OCI-LY7 (cell line): Measurements from ENCODE around the gene DPYSL4. TPM values are rescaled to one million over a fixed set of nuclear protein-coding genes. Genes with fewer than 3 reads are reported as not detected.

Experiments used
- BruUV-seq: library from RNA; stranded (reverse); fragments of 400-500 nt; replicated peaks from 2 replicates; lab custom pipeline; 2021; lab: Mats Ljungman, UMichigan
- CTCF ChIA-PET: fragments of 300-600 bp; sonication (Branson Sonifier 250); formaldehyde crosslinking; loops from one replicate; lab custom pipeline; 2022; ENCODE audit warnings: antibody characterized with exemption; ENCODE audit not compliant: unreplicated experiment; lab: Charles Lee
- POLR2A ChIA-PET: fragments of 300-600 bp; sonication (Branson Sonifier 250); formaldehyde crosslinking; loops from one replicate; lab custom pipeline; 2022; ENCODE audit warnings: antibody characterized with exemption; lab: Charles Lee
- DNase-seq: peaks from one replicate; pipeline ENCODE4 v3.0.0-alpha.2; 2015; ENCODE audit warnings: low spot score
- H2AFZ ChIP-seq: fragments of 200-600 bp; sonication (generic), shearing (Covaris generic); 2 replicates; pipeline ENCODE4 v1.6.1; 2014; ENCODE audit warnings: mild to moderate bottlenecking, antibody characterized with exemption, low read length, moderate library complexity
- H3K27ac ChIP-seq: fragments of 200-600 bp; sonication (generic); 2 replicates; pipeline ENCODE4 v1.5.1; 2014; ENCODE audit warnings: mixed run types, low read depth, mild to moderate bottlenecking, moderate library complexity, low read length, inconsistent platforms; ENCODE audit not compliant: poor library complexity, severe bottlenecking
- H3K36me3 ChIP-seq: fragments of 200-600 bp; sonication (generic); 2 replicates; pipeline ENCODE4 v1.6.1; 2014; ENCODE audit warnings: mild to moderate bottlenecking, antibody characterized with exemption, low read length, moderate library complexity, mixed read lengths; ENCODE audit not compliant: insufficient read depth
- H3K4me1 ChIP-seq: fragments of 200-600 bp; sonication (generic); 2 replicates; pipeline ENCODE4 v1.5.1; 2014; ENCODE audit warnings: mild to moderate bottlenecking, low read length; ENCODE audit not compliant: insufficient read depth, poor library complexity, severe bottlenecking
- H3K4me2 ChIP-seq: fragments of 200-600 bp; sonication (generic); 2 replicates; pipeline ENCODE4 v1.6.1; 2014; ENCODE audit warnings: mild to moderate bottlenecking, low read length
- H3K4me3 ChIP-seq: fragments of 200-600 bp; sonication (generic); 2 replicates; pipeline ENCODE4 v1.5.1; 2014; ENCODE audit warnings: mild to moderate bottlenecking, low read depth, low read length; ENCODE audit not compliant: poor library complexity, severe bottlenecking
- H3K79me2 ChIP-seq: fragments of 200-600 bp; sonication (generic); 2 replicates; pipeline ENCODE4 v1.6.1; 2016; ENCODE audit warnings: low read depth, mild to moderate bottlenecking, low read length, moderate library complexity, mixed read lengths; ENCODE audit not compliant: insufficient read depth
- H3K9me2 ChIP-seq: fragments of 200-600 bp; sonication (generic); 2 replicates; pipeline ENCODE4 v1.6.1; 2016; ENCODE audit warnings: mild to moderate bottlenecking, low read length, mixed read lengths; ENCODE audit not compliant: insufficient read depth
- H3K9me3 ChIP-seq: fragments of 200-600 bp; sonication (generic); 2 replicates; pipeline ENCODE4 v1.6.1; 2014; ENCODE audit warnings: mild to moderate bottlenecking, mixed run types, low read length, mixed read lengths
- H4K20me1 ChIP-seq: fragments of 200-600 bp; sonication (generic); 2 replicates; pipeline ENCODE4 v1.6.1; 2014; ENCODE audit warnings: mild to moderate bottlenecking, antibody characterized with exemption, low read length, moderate library complexity, mixed read lengths; ENCODE audit not compliant: insufficient read depth
- EZH2phosphoT487 ChIP-seq: fragments of 200-600 bp; sonication (generic); IDR thresholded peaks from 2 replicates; pipeline ENCODE4 v1.6.1; 2018; ENCODE audit warnings: low read depth, borderline replicate concordance, mild to moderate bottlenecking, mixed run types, antibody characterized with exemption, low read length, moderate library complexity, mixed read lengths
- intact Hi-C: fragments of 100-400 bp; cut with micrococcal nuclease; formaldehyde crosslinking; loops from one replicate; pipeline ENCODE4 v1.10.0; 2022; ENCODE audit not compliant: unreplicated experiment
- total RNA-seq, 2 experiments: library from RNA; depleted of rRNA in 1 of 2; stranded (reverse); fragments of >200 nt in 1 of 2; shearing (Covaris generic) in 1 of 2; gene quantifications; 2 replicates each; pipeline ENCODE4 v1.2.3, GENCODE V29; 2014 to 2022
- TF ChIP-seq, protein P1 (sequence below): fragments of 200-600 bp; sonication (generic); conservative IDR thresholded peaks from 2 replicates; pipeline ENCODE4 v1.5.1; 2014; ENCODE audit warnings: mild to moderate bottlenecking, antibody characterized with exemption, low read length, moderate library complexity, mixed read lengths

The DPYSL4 gene
- total RNA-seq, 2 experiments from 2014 or later, result not detected

DNA sequence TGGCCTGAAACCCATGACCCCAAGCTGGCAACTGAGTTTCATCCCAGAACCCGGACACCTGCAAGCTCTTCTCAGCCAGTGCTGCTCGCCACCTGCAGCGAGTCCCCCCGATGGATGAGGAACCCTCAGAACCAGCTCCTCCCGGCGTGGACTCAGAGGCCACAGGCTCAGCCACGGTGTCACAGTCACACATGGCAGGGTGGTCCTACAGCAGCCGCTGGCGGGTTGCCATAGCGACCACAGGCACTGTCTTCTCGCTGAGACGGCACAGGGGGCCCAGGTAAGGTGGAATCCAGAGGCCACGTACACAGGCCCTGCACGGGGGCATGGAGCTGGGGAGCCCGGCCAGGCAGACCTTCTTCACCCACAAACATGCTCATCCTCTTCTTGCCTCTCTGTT is 53.4 kb downstream of the DPYSL4 start:
- Histone ChIP-seq H3K27ac (no peak overlapping the region), H3K4me1 (no peaks in the 10 kb centered on the region), H4K20me1 (no peaks in the 10 kb centered on the region), H2AFZ (no peak overlapping the region), H3K4me2 (no peak overlapping the region), H3K9me3 (no peaks in the 10 kb centered on the region), H3K4me3 (no peak overlapping the region), H3K36me3 (no peaks in the 10 kb centered on the region), H3K9me2 (no peaks in the 10 kb centered on the region), H3K79me2 (no peaks in the 10 kb centered on the region)
- intact Hi-C loops, result no loop called here
- ChIA-PET CTCF (no interaction called here), POLR2A (no interaction called here)
- no peak for DNase-seq
- BruUV-seq, result no TSS peak
- no peak for TF ChIP-seq EZH2phosphoT487
- TF ChIP-seq, protein P1, sequence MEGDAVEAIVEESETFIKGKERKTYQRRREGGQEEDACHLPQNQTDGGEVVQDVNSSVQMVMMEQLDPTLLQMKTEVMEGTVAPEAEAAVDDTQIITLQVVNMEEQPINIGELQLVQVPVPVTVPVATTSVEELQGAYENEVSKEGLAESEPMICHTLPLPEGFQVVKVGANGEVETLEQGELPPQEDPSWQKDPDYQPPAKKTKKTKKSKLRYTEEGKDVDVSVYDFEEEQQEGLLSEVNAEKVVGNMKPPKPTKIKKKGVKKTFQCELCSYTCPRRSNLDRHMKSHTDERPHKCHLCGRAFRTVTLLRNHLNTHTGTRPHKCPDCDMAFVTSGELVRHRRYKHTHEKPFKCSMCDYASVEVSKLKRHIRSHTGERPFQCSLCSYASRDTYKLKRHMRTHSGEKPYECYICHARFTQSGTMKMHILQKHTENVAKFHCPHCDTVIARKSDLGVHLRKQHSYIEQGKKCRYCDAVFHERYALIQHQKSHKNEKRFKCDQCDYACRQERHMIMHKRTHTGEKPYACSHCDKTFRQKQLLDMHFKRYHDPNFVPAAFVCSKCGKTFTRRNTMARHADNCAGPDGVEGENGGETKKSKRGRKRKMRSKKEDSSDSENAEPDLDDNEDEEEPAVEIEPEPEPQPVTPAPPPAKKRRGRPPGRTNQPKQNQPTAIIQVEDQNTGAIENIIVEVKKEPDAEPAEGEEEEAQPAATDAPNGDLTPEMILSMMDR, result no peak

DNA sequence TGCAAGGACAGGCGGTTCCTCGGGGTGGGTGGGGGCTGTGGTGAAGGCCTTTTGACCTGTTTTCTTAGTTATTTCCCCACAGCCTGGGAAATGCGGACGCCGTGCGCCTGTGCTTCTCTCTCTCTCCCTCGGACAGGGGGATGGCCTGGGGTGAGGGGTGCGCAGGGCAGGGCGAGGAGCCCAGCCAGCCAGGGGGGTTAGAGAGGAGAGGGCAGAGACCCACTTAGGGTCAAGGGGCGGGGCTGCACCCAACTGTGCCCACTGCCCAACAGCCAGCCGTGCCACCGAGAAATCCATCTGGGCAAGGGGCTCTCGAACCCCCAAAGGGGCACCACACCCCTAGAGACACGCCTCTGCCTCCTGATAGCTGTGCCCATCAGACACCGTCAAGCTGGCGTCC is 53.8 kb downstream of the DPYSL4 start:
- no peak for DNase-seq
- Histone ChIP-seq H3K4me2 (no peak overlapping the region), H3K9me2 (no peaks in the 10 kb centered on the region), H3K27ac (no peak overlapping the region), H3K79me2 (no peaks in the 10 kb centered on the region), H3K4me3 (no peak overlapping the region), H3K4me1 (no peaks in the 10 kb centered on the region), H4K20me1 (no peaks in the 10 kb centered on the region), H2AFZ (no peak overlapping the region), H3K9me3 (no peaks in the 10 kb centered on the region), H3K36me3 (no peaks in the 10 kb centered on the region)
- TF ChIP-seq EZH2phosphoT487, result no peak
- TF ChIP-seq, protein P1, result no peak
- CTCF ChIA-PET, result no interaction called here
- POLR2A ChIA-PET, result no interaction called here
- intact Hi-C loops, result no loop called here
- BruUV-seq, result no TSS peak

DNA sequence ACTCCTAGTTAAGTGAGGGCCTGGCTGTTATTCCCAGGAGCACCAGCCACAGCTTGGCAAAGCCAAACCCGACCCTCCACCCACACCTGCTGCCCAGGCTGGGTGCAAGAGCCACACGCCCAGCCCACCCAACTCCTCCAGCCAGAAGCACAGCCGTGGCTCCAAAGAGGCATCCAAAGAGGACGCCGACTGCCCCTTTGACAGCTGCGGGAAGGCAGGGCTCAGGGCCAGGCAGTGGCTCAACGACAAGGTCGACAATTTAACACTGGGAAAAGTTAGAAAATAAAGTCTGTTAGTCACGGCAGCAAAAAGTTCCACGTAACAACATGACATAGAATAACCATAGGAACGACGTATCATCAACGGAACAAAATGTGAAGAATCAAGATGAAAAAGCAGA is 54.3 kb downstream of the DPYSL4 start:
- no peak for TF ChIP-seq EZH2phosphoT487
- TF ChIP-seq, protein P1, result no peak
- BruUV-seq, result no TSS peak
- Histone ChIP-seq H4K20me1 (no peaks in the 10 kb centered on the region), H3K9me2 (no peaks in the 10 kb centered on the region), H3K36me3 (no peaks in the 10 kb centered on the region), H3K27ac (no peak overlapping the region), H3K4me2 (no peak overlapping the region), H3K79me2 (no peaks in the 10 kb centered on the region), H3K4me1 (no peaks in the 10 kb centered on the region), H3K4me3 (no peak overlapping the region), H3K9me3 (no peaks in the 10 kb centered on the region), H2AFZ (no peak overlapping the region)
- DNase-seq, result no peak
- ChIA-PET CTCF (no interaction called here), POLR2A (no interaction called here)
- intact Hi-C loops, result no loop called here
